H1 (cell line): ENCODE results near the gene NNMT. TPM values are rescaled to one million over a fixed set of nuclear protein-coding genes. Genes with fewer than 3 reads are reported as not detected.

ENCODE experiments used
- CTCF ChIA-PET: fragments of 300-600 bp; sonication (Branson Sonifier 250); formaldehyde crosslinking; loops from one replicate; lab custom pipeline; 2021; ENCODE audit not compliant: partially characterized antibody; lab: Charles Lee
- POLR2A ChIA-PET: fragments of 300-600 bp; sonication (Branson Sonifier 250); formaldehyde crosslinking; loops from one replicate; lab custom pipeline; 2021; ENCODE audit warnings: inconsistent platforms; ENCODE audit not compliant: partially characterized antibody; lab: Charles Lee
- DNase-seq, 2 experiments: peaks; one replicate each; pipeline versions ENCODE4 v3.0.0 to v3.0.0-alpha.2; 2010 to 2022; ENCODE audit warnings: low spot score in 2 of 2, low read depth in 1 of 2, mixed read lengths in 1 of 2
- FAIRE-seq: peaks from 2 replicates; lab custom pipeline; 2011; peaks lifted over from hg19 to GRCh38; lab: Jason Lieb, UNC
- H2AFZ ChIP-seq: 2 replicates; pipeline ENCODE4 v1.8.1; 2012; ENCODE audit warnings: low read length, inconsistent platforms
- H2AK5ac ChIP-seq: 2 replicates; pipeline ENCODE4 v1.6.1; 2013; ENCODE audit warnings: low read depth, low read length
- H2BK120ac ChIP-seq: replicated peaks from 2 replicates; pipeline ENCODE3; 2013; ENCODE audit warnings: low read depth, low read length, inconsistent platforms
- H2BK12ac ChIP-seq: 2 replicates; pipeline ENCODE4 v1.6.1; 2013; ENCODE audit warnings: low read depth, low read length
- H2BK15ac ChIP-seq: 2 replicates; pipeline ENCODE4 v1.6.1; 2013; ENCODE audit warnings: low read length
- H2BK20ac ChIP-seq: 2 replicates; pipeline ENCODE4 v1.6.1; 2013; ENCODE audit warnings: low read length
- H2BK5ac ChIP-seq: 2 replicates; pipeline ENCODE4 v1.6.1; 2013; ENCODE audit warnings: low read depth, low read length
- H3K14ac ChIP-seq: 2 replicates; pipeline ENCODE4 v1.6.1; 2013; ENCODE audit warnings: inconsistent platforms; ENCODE audit not compliant: insufficient read length
- H3K18ac ChIP-seq: 2 replicates; pipeline ENCODE4 v1.6.1; 2013; ENCODE audit warnings: low read length; ENCODE audit errors: extremely low read depth
- H3K23ac ChIP-seq: 2 replicates; pipeline ENCODE4 v1.6.1; 2013; ENCODE audit warnings: inconsistent platforms; ENCODE audit not compliant: insufficient read length
- H3K23me2 ChIP-seq: 2 replicates; pipeline ENCODE4 v1.6.1; 2013; ENCODE audit warnings: low read depth, low read length
- H3K27ac ChIP-seq: 2 replicates; pipeline ENCODE4 v1.6.1; 2011; ENCODE audit warnings: low read depth, low read length, inconsistent platforms
- H3K27me3 ChIP-seq, 4 experiments: replicated peaks in 1 of 4; 1 replicate in 1 of 4; 2 replicates in 3 of 4; pipeline versions ENCODE4 v1.6.1 to v1.8.1; 2011 to 2013; ENCODE audit warnings: low read length in 3 of 4, mild to moderate bottlenecking in 3 of 4, inconsistent platforms in 2 of 4, mixed read lengths in 2 of 4, moderate library complexity in 1 of 4; ENCODE audit not compliant: control insufficient read depth in 3 of 4, insufficient read depth in 3 of 4; ENCODE audit errors: extremely low read depth in 1 of 4
- H3K36me3 ChIP-seq, 4 experiments: 2 replicates each; pipeline versions ENCODE4 v1.6.1 to v1.8.1; 2011 to 2013; ENCODE audit warnings: mild to moderate bottlenecking in 4 of 4, low read length in 3 of 4, moderate library complexity in 2 of 4, control low read depth in 1 of 4, inconsistent platforms in 1 of 4; ENCODE audit not compliant: insufficient read depth in 4 of 4, control insufficient read depth in 2 of 4
- H3K4ac ChIP-seq: replicated peaks from 2 replicates; pipeline ENCODE3; 2013; ENCODE audit warnings: low read length, low read depth, mixed read lengths, inconsistent platforms; ENCODE audit not compliant: insufficient read length
- H3K4me1 ChIP-seq, 4 experiments: replicated peaks in 1 of 4; 1 replicate in 1 of 4; 2 replicates in 3 of 4; pipeline versions ENCODE4 v1.6.1 to v1.8.1; 2011 to 2013; ENCODE audit warnings: low read length in 3 of 4, inconsistent platforms in 2 of 4, mixed read lengths in 1 of 4; ENCODE audit not compliant: insufficient read depth in 4 of 4, control insufficient read depth in 3 of 4
- H3K4me2 ChIP-seq, 2 experiments: 2 replicates each; pipeline versions ENCODE4 v1.6.1 to v1.8.1; 2011 to 2013; ENCODE audit warnings: low read depth in 2 of 2, low read length in 2 of 2, control low read depth in 1 of 2, inconsistent platforms in 1 of 2, mild to moderate bottlenecking in 1 of 2; ENCODE audit not compliant: insufficient read depth in 1 of 2
- H3K4me3 ChIP-seq, 4 experiments: fragments of 200-600, 300-600 bp in 1 of 4; sonication (generic), shearing (Covaris generic), sonication (Bioruptor Twin) in 1 of 4; 2 replicates each; pipeline versions ENCODE4 v1.5.1 to v1.8.1; 2011 to 2016; ENCODE audit warnings: low read length in 4 of 4, low read depth in 3 of 4, control low read depth in 2 of 4, inconsistent platforms in 2 of 4, mild to moderate bottlenecking in 2 of 4, mixed read lengths in 1 of 4, moderate library complexity in 1 of 4; ENCODE audit not compliant: insufficient read depth in 2 of 4; ENCODE audit errors: extremely low read depth in 1 of 4
- H3K56ac ChIP-seq: replicated peaks from 2 replicates; pipeline ENCODE3; 2013; ENCODE audit warnings: low read depth, mild to moderate bottlenecking, mixed read lengths, low read length, inconsistent platforms; ENCODE audit not compliant: insufficient read length
- H3K79me1 ChIP-seq: 2 replicates; pipeline ENCODE4 v1.6.1; 2013; ENCODE audit warnings: low read depth, low read length, control low read depth
- H3K79me2 ChIP-seq, 2 experiments: 2 replicates each; pipeline versions ENCODE4 v1.6.1 to v1.8.1; 2012 to 2013; ENCODE audit warnings: low read length in 2 of 2, mild to moderate bottlenecking in 2 of 2, inconsistent platforms in 1 of 2; ENCODE audit not compliant: insufficient read depth in 2 of 2, control insufficient read depth in 1 of 2
- H3K9ac ChIP-seq, 4 experiments: replicated peaks in 1 of 4; 1 replicate in 1 of 4; 2 replicates in 3 of 4; pipeline versions ENCODE4 v1.6.1 to v1.8.1; 2011 to 2013; ENCODE audit warnings: low read depth in 3 of 4, low read length in 3 of 4, control low read depth in 2 of 4, mild to moderate bottlenecking in 2 of 4, moderate library complexity in 2 of 4, inconsistent platforms in 1 of 4; ENCODE audit errors: extremely low read depth in 1 of 4
- H3K9me3 ChIP-seq, 2 experiments: 2 replicates each; pipeline versions ENCODE4 v1.6.1 to v1.8.1; 2012 to 2013; ENCODE audit warnings: mild to moderate bottlenecking in 2 of 2, moderate library complexity in 2 of 2, control low read depth in 1 of 2, inconsistent platforms in 1 of 2, low read depth in 1 of 2, low read length in 1 of 2, mixed read lengths in 1 of 2; ENCODE audit not compliant: insufficient read depth in 2 of 2
- H4K20me1 ChIP-seq, 2 experiments: replicated peaks in 1 of 2; 2 replicates each; pipeline versions ENCODE3 to v1.8.1; 2011 to 2013; ENCODE audit warnings: inconsistent platforms in 2 of 2, low read length in 2 of 2, mild to moderate bottlenecking in 1 of 2; ENCODE audit not compliant: insufficient read depth in 2 of 2, control insufficient read depth in 1 of 2
- H4K5ac ChIP-seq: 2 replicates; pipeline ENCODE4 v1.6.1; 2013; ENCODE audit warnings: low read length, low read depth, mixed read lengths, inconsistent platforms; ENCODE audit not compliant: insufficient read length
- H4K8ac ChIP-seq: 2 replicates; pipeline ENCODE4 v1.8.0; 2013; ENCODE audit warnings: mild to moderate bottlenecking, moderate library complexity, low read length, inconsistent platforms; ENCODE audit not compliant: insufficient read depth; ENCODE audit errors: extremely low read depth
- H4K91ac ChIP-seq: replicated peaks from 2 replicates; pipeline ENCODE3; 2013; ENCODE audit warnings: low read length, mixed read lengths, inconsistent platforms; ENCODE audit not compliant: insufficient read length
- HDAC6 ChIP-seq: IDR thresholded peaks from one replicate; pipeline ENCODE4 v1.7.1; 2012; ENCODE audit warnings: low read depth, mild to moderate bottlenecking, inconsistent platforms, low read length, moderate library complexity
- KDM5A ChIP-seq: fragments of 200-600 bp; IDR thresholded peaks from 2 replicates; pipeline ENCODE4 v1.7.1; 2012; ENCODE audit warnings: mild to moderate bottlenecking, low read length, inconsistent platforms, mixed read lengths
- POLR2AphosphoS5 ChIP-seq: IDR thresholded peaks from 2 replicates; pipeline ENCODE4 v1.6.1; 2011; ENCODE audit warnings: low read depth, low read length
- RBBP5 ChIP-seq: IDR thresholded peaks from 2 replicates; pipeline ENCODE4 v1.7.1; 2012; ENCODE audit warnings: low read depth, mild to moderate bottlenecking, inconsistent platforms, low read length, moderate library complexity, borderline replicate concordance
- SRF ChIP-seq: IDR thresholded peaks from 2 replicates; pipeline ENCODE4 v1.6.1; 2011; ENCODE audit warnings: mild to moderate bottlenecking, low read depth, low read length, moderate library complexity
- TEAD4 ChIP-seq: IDR thresholded peaks from 2 replicates; pipeline ENCODE4 v1.6.1; 2012; ENCODE audit warnings: low read depth, low read length, inconsistent platforms, mixed read lengths
- WGBS, 2 experiments: shearing (Covaris generic) in 1 of 2; methylation state at CpG; one replicate each; pipeline versions ENCODE4 v1.1.6 to v1.1.7; 2013 to 2015; ENCODE audit warnings: low lambda C conversion rate in 2 of 2, mixed read lengths in 2 of 2, inconsistent platforms in 1 of 2, low coverage in 1 of 2, missing lambda C conversion rate in 1 of 2; ENCODE audit not compliant: insufficient replicate concordance in 2 of 2, insufficient coverage in 1 of 2, insufficient read length in 1 of 2; ENCODE audit errors: extremely low coverage in 1 of 2, missing lambda C conversion rate in 1 of 2; 5-methylcytosine and 5-hydroxymethylcytosine counted together
- polyA plus RNA-seq, 7 experiments: library from polyadenylated mRNA; depleted of rRNA in 3 of 7; stranded (reverse) in 5 of 7; unstranded in 2 of 7; fragments of >200 nt in 5 of 7; fragments of 200-250 nt in 2 of 7; gene quantifications; 1 replicate in 5 of 7; 2 replicates in 1 of 7; 4 replicates in 1 of 7; pipeline versions ENCODE4 v1.2.1 to v1.2.3, GENCODE V29; 2011 to 2013; ENCODE audit warnings: missing spikeins in 2 of 7, mixed read lengths in 2 of 7
- total RNA-seq: library from RNA; stranded (reverse); fragmentation: NEBNext Ultra II Directional; extraction: Animal tissue kit (Norgen Biotek cat#: 25700); gene quantifications from 2 replicates; pipeline ENCODE4 v1.2.1, GENCODE V29; 2021
- TF ChIP-seq, protein P1 (sequence below): IDR thresholded peaks from 2 replicates; pipeline ENCODE4 v1.6.1; 2012; ENCODE audit warnings: inconsistent platforms

Gene NNMT
- total and polyA plus RNA-seq, 2 of the 8 experiments (the other 6 are each of a cell fraction or from before 2014, with no cell fraction given), result not detected

DNA sequence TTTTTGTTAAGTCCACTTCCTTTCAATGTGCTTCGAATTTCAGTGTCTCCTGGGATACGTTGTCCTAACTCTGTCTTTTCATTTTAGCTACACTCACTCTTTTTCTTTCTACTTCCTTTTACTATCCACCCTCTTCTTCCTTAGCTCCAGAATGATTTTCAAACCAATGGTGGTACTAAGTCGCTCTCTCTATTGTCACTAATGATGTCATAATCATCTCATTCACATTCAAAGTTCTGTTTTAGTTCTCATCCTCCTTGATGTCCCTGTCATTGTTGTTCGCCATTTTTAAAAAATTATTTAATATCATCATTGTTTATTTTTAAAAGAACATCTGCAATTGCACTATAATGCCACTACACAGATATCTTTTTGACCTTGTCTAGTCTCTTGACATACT is 47.3 kb downstream of the NNMT start:
- Histone ChIP-seq H4K91ac (no peak overlapping the region), H2BK5ac (no peak overlapping the region), H3K9ac (no peak overlapping the region), H3K56ac (no peak overlapping the region), H3K4me3 (no peak overlapping the region), H4K5ac (no peak overlapping the region), H4K8ac (no peak overlapping the region), H2BK15ac (no peak overlapping the region), H2BK20ac (no peak overlapping the region), H3K27me3 (no peaks in the 10 kb centered on the region), H3K27ac (no peak overlapping the region), H3K23me2 (no peaks in the 10 kb centered on the region), H3K4ac (no peak overlapping the region), H3K4me2 (no peak overlapping the region), H3K23ac (no peak overlapping the region), H3K79me1 (no peaks in the 10 kb centered on the region), H2AK5ac (no peak overlapping the region), H3K18ac (no peak overlapping the region), H4K20me1 (no peaks in the 10 kb centered on the region), H2AFZ (0 out of 2 replicates have a peak overlapping the region, but pooled peaks have one; percentile 90), H3K79me2 (no peaks in the 10 kb centered on the region), H2BK12ac (no peak overlapping the region), H3K9me3 (peaks cover 7% of the 10 kb centered on the region in 2 experiments; a peak in 3 of 4 replicates), H2BK120ac (no peak overlapping the region), H3K4me1 (peaks cover 0 to 4% (median 3%) of the 10 kb centered on the region in 4 experiments; a peak in 2 of 7 replicates), H3K36me3 (no peaks in the 10 kb centered on the region), H3K14ac (no peak overlapping the region)
- CTCF ChIA-PET, result interaction anchor here (0.6 to 2.3 kb wide), 2 partner anchors 243 to 431 kb away, joined by 3 to 7 read pairs; no protein-coding TSS in a partner anchor
- WGBS, 2 experiments, result 84% methylated on average over 4 of the region's 4 CpGs; no CpG with 5 or more reads in 1 of the 2 experiments
- FAIRE-seq, result no peak
- POLR2A ChIA-PET, result no interaction called here
- TF ChIP-seq SRF (no peak), TEAD4 (no peak), POLR2AphosphoS5 (no peak), KDM5A (no peak), RBBP5 (no peak), HDAC6 (no peak)
- TF ChIP-seq, protein P1, sequence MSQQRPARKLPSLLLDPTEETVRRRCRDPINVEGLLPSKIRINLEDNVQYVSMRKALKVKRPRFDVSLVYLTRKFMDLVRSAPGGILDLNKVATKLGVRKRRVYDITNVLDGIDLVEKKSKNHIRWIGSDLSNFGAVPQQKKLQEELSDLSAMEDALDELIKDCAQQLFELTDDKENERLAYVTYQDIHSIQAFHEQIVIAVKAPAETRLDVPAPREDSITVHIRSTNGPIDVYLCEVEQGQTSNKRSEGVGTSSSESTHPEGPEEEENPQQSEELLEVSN, result no peak
- no peak for DNase-seq
